ENCODE measurements around the gene TRAPPC1.

The TRAPPC1 gene

GRCh38 chr17:7940034-7940433, 8.3 kb upstream of the TRAPPC1 start:
- DNase-seq, result no peak

- no peak for DNase-seq
These were observed 4.1 kb upstream of the TRAPPC1 start for GRCh38 chr17:7935859-7936258.

GRCh38 chr17:7932949-7933348, 1.2 kb upstream of the TRAPPC1 start:
- peak; percentile 48 for DNase-seq

GRCh38 chr17:7932483-7932891, 741 bp upstream of the TRAPPC1 start:
- peak; percentile 41 for DNase-seq

GRCh38 chr17:7930841-7931631, 710 bp downstream of the TRAPPC1 start:
- no peak for DNase-seq

DNA sequence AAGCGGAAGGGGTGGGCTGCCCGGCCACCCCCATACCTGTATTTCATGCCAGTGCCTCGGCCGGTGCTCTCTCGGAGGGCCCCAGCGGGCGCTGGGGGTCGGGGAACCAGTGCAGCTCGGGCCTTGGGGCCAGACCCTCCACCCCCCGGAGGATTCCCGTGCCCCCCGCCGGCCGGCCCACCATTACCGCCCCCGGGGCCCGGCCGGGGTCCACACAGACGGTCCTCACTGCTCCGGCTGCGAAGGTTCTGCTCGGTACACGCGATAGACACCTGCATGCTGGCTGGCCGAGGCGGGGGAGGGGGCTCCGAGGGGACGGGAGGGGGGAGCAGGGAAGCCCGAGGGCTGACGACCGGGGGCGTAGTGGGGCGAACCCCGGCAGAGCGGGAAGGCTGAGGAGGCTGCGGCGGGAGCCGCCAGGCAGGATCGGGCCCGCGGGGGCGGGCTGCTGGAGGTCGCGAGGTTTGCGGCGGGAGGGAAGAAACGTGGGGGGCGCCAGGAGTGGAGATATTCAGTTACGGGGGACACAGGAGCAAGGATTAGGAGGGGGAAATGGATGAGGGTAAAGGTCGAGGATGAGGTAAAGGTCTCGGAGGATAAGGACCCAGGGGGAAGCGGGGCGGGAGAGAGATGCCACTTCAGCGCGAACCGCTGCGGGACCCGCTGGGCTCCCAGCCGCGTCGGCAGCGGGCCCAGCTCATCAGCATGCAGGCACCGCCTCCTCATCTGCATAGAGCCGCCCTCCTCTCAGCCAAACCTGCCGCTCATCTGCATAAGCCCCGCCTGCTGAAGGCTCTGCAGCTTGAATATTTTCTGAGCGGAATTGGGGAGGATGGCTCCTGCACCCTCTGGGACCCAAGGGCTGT, 2.4 kb downstream of the TRAPPC1 start, which contains the start of gene KCNAB3:
Gene KCNAB3, minus strand, starts transcription at position 699 of the 866 bp plus-strand sequence. Its CDS starts 421 bp downstream, at position 278.
- peak; percentile 69 for DNase-seq

- no peak for DNase-seq
These were observed 4.2 kb downstream of the TRAPPC1 start for GRCh38 chr17:7927596-7927995.

- peak; percentile 88 for DNase-seq
These were observed 8.7 kb downstream of the TRAPPC1 start for GRCh38 chr17:7922845-7923628.

- DNase-seq, result no peak
These were observed 9.4 kb downstream of the TRAPPC1 start for GRCh38 chr17:7922269-7922844.

DNA sequence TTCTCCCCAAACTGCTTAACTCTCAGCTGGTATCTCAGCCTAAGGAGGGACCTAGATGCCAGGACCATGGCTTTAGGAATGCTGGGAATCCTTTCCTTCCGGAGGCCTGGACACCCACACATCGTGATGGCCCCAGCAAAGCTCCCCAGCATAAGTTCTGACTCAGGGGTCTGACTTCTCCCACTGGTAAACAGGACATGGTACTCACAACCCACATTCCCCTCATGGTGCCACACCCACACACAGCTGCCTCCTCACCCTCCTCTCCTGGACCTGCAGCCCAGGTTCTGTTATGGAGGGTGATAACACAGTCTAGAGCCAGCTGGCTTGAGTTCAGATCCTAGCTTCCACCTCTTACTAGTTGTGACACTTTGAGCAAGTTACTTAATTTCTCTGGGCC, 14.9 kb downstream of the TRAPPC1 start:
- no peak for DNase-seq

- no peak for DNase-seq
These were observed 15.4 kb downstream of the TRAPPC1 start for GRCh38 chr17:7916385-7916682.

DNA sequence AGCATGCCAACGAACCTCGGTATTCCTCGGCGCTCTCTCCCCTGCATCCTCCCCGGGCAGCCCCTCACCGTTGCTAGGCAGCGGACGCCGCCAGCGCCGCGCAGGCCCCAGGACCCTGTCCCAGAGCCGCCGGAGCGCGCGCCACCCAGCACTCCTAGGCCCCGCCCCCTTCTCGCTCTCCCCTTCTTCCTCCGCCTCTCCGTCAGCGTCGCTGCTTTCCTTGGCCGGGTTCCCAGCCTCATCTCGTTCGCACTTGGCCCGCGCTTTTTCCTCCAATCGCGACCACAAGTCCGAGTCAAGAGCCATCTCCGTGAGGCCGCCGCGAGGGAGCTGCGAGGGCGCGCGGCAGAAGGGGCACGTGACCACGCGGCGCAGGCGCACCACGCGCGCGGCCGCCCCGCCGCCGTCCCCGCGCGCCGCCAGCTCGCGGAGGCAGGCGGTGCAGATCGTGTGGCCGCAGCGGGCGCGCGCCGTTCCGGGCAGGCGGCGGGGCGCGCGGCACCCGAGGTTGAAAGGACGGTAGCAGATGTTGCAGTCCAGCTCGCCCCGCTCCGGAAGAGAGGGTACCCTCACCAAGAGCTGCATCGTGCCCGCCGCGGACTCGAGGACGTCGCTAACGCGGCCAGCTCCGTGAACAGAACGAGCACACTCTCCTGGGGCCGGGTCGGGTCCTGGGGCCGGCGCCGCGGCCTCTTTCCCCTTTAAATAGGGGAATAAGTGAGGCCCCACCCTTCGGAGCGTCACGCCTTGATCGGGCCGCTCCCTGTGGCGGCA, 15.9 kb downstream of the TRAPPC1 start, which contains the start of gene RNF227:
Gene RNF227, minus strand, starts transcription at position 679 of the 774 bp plus-strand sequence. Its CDS starts 94 bp downstream, at position 585.
- DNase-seq, result peak; percentile 94

- no peak for DNase-seq
These were observed 16.6 kb downstream of the TRAPPC1 start for GRCh38 chr17:7915179-7915610.

DNA sequence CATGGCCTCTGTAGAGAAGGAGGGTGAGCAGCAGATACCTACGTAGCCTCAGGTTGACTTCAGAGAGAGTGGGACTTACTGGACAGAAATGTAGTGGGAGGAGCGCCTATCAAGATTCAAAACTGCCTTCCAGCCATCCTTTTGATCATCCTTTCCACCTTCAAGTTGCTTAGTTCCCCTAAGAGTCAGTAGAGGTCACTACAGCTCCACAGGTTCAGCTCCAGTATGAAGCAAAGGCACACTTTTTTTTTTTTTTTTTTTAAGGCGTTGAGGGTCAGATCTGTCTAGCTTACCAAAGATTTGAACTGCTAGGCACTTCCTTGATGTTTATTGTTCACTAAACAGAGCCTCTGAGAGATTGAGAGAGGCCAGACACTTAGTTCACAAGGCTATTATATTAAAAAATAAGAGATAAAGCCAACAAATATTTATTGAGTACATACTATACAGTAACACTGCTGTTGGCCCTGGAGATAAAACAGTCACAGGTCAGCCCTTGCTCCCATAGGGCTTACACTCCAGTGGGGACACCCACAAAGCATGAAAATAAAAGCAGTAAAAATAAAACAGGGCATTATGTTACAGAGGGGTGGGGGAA, 18.7 kb downstream of the TRAPPC1 start:
- DNase-seq, result peak; percentile 55

DNA sequence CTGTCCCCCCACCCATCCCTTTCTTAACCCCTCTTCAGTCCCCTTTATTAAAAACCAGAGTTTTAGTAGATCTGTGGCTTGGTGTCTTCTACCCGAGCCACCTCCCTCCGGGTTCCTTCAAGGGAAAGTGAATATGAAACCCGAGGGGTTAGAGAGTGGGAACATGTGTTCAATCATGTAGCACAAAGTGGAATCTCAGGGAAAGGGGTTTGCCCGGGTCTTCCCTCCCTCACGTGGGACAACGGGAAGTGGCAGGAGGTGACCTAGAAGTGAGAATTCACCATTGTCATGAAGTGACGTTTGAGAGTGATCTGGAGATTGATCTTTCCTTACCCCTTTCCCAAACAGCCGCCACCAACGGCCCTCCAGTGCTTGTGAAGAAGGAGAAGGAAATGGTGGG, 20.6 kb downstream of the TRAPPC1 start:
- no peak for DNase-seq

GRCh38 chr17:7910711-7911110, 21.0 kb downstream of the TRAPPC1 start:
- DNase-seq, result no peak

- no peak for DNase-seq
These were observed 21.5 kb downstream of the TRAPPC1 start for GRCh38 chr17:7910281-7910680.

GRCh38 chr17:7909089-7909488, 22.7 kb downstream of the TRAPPC1 start:
- no peak for DNase-seq

GRCh38 chr17:7903154-7904103, 28.3 kb downstream of the TRAPPC1 start:
- no peak for DNase-seq

DNA sequence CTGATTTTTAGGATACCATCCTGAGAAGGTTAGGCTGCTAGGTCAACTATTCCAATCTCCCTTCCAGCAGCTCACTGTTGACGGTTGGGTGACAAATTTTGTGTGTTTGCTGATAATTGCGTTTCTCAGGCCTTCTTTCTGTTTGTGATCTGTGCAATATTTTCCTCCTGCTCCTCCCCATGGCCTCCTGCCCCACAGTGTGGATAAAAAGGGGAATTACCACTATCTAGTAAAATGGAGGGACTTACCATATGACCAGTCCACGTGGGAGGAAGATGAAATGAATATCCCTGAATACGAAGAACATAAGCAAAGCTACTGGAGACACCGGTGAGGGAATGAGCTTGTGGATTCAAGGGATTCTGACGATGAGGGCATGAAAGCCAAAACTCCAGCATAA, 34.0 kb downstream of the TRAPPC1 start:
- DNase-seq, result peak; percentile 27

Measured in activated CD4-positive, alpha-beta T cell treated with anti-CD3 and anti-CD28 coated beads for 48 hours (primary cell).